Left ventricle myocardium inferior (tissue), 1 donor: ENCODE results near the gene TCF4. TPM values are rescaled to one million over a fixed set of nuclear protein-coding genes. Genes with fewer than 3 reads are reported as not detected.
A peak's percentile ranks its signal among the peaks of the same experiment; 100 is the strongest.

Source experiments
- DNase-seq: peaks from one replicate; pipeline ENCODE4 v3.0.0-alpha.2; 2020
- H3K27ac ChIP-seq: fragments of 200-600 bp; replicated peaks from 2 replicates; pipeline ENCODE4 v1.8.0; 2021
- H3K27me3 ChIP-seq: fragments of 200-600 bp; 2 replicates; pipeline ENCODE4 v1.8.0; 2021; ENCODE audit warnings: low read depth
- H3K36me3 ChIP-seq: fragments of 200-600 bp; 2 replicates; pipeline ENCODE4 v1.8.0; 2021
- H3K4me1 ChIP-seq: fragments of 200-600 bp; 2 replicates; pipeline ENCODE4 v1.8.0; 2021
- H3K4me3 ChIP-seq: fragments of 200-600 bp; 2 replicates; pipeline ENCODE4 v1.8.0; 2021; ENCODE audit warnings: mild to moderate bottlenecking, moderate library complexity
- H3K9me3 ChIP-seq: fragments of 200-600 bp; replicated peaks from 2 replicates; pipeline ENCODE4 v1.8.0; 2021
- CTCF ChIP-seq: fragments of 200-600 bp; IDR thresholded peaks from 2 replicates; pipeline ENCODE4 v1.8.0; 2021; ENCODE audit warnings: antibody characterized with exemption, mild to moderate bottlenecking, borderline replicate concordance
- intact Hi-C: fragments of 100-400 bp; cut with micrococcal nuclease; formaldehyde crosslinking; loops from one replicate; pipeline ENCODE4 v1.11.0; 2022
- total RNA-seq: library from RNA; stranded (reverse); fragmentation: NEBNext Ultra II Directional; extraction: Animal tissue kit (Norgen Biotek cat#: 25700); gene quantifications from one replicate; pipeline ENCODE4 v1.2.1, GENCODE V29; 2021
- donor health status: DM: no; HTN: yes; CAD: no; lungs with severe emphysema.

TCF4 gene
- total RNA-seq, 1 donor from 2014 or later, result 58.9 TPM

GRCh38 chr18:55229682-55230081, 358.3 kb downstream of the TCF4 start:
- no peaks in the 10 kb centered on the region for H3K27me3 ChIP-seq
- H3K4me3 ChIP-seq, result no peak overlapping the region
- no peaks in the 10 kb centered on the region for H3K9me3 ChIP-seq
- peaks cover 91% of the 10 kb centered on the region for H3K36me3 ChIP-seq
- DNase-seq, result no peak
- intact Hi-C loops, result loop anchor here (5.0 to 10.0 kb wide), 4 partner anchors 135 to 1345 kb away; no protein-coding TSS in a partner anchor
- no peak for TF ChIP-seq CTCF
- H3K4me1 ChIP-seq, result peaks cover 42% of the 10 kb centered on the region
- H3K27ac ChIP-seq, result no peak overlapping the region

GRCh38 chr18:55228707-55229106, 359.3 kb downstream of the TCF4 start:
- Histone ChIP-seq H3K36me3 (peaks cover 89% of the 10 kb centered on the region), H3K9me3 (no peaks in the 10 kb centered on the region), H3K27ac (peak overlapping the region; percentile 58), H3K4me1 (peaks cover 32% of the 10 kb centered on the region), H3K4me3 (no peak overlapping the region), H3K27me3 (no peaks in the 10 kb centered on the region)
- DNase-seq, result no peak
- TF ChIP-seq CTCF, result no peak
- intact Hi-C loops, result no loop called here

GRCh38 chr18:55228191-55228590, 359.8 kb downstream of the TCF4 start:
- intact Hi-C loops, result no loop called here
- Histone ChIP-seq H3K9me3 (no peaks in the 10 kb centered on the region), H3K36me3 (peaks cover 84% of the 10 kb centered on the region), H3K4me3 (no peak overlapping the region), H3K27ac (peak overlapping the region; percentile 58), H3K4me1 (peaks cover 27% of the 10 kb centered on the region), H3K27me3 (no peaks in the 10 kb centered on the region)
- no peak for DNase-seq
- TF ChIP-seq CTCF, result no peak

- Histone ChIP-seq H3K36me3 (peaks cover 80% of the 10 kb centered on the region), H3K4me3 (no peak overlapping the region)
- no peak for DNase-seq
These were observed 360.2 kb downstream of the TCF4 start for GRCh38 chr18:55227771-55228170.

GRCh38 chr18:55226044-55226443, 361.9 kb downstream of the TCF4 start:
- no peak for DNase-seq
- Histone ChIP-seq H3K4me3 (no peak overlapping the region), H3K27ac (peak overlapping the region; percentile 16), H3K27me3 (no peaks in the 10 kb centered on the region), H3K36me3 (peaks cover 63% of the 10 kb centered on the region), H3K9me3 (no peaks in the 10 kb centered on the region), H3K4me1 (peaks cover 25% of the 10 kb centered on the region)
- intact Hi-C loops, result no loop called here
- TF ChIP-seq CTCF, result no peak

More at GRCh38 chr18:55227771-55228170, 360.2 kb downstream of the TCF4 start:
- TF ChIP-seq CTCF, result no peak
- Histone ChIP-seq H3K4me1 (peaks cover 26% of the 10 kb centered on the region), H3K27me3 (no peaks in the 10 kb centered on the region), H3K9me3 (no peaks in the 10 kb centered on the region), H3K27ac (peak overlapping the region; percentile 58)
- intact Hi-C loops, result no loop called here
